Spleen (tissue), 7 donors: ENCODE data around the gene PAK4.

Source experiments
- CTCF ChIP-seq, 11 experiments: fragments of 200-600 bp in 7 of 11; fragments of 450-650 bp in 4 of 11; sonication (generic) in 4 of 11; IDR thresholded peaks in 8 of 11; conservative IDR thresholded peaks in 3 of 11; 1 replicate in 7 of 11; 2 replicates in 4 of 11; pipeline versions ENCODE4 v1.4.0 to v1.8.0; 2016 to 2021; ENCODE audit warnings: antibody characterized with exemption in 11 of 11, inconsistent platforms in 4 of 11, mild to moderate bottlenecking in 1 of 11
- POLR2A ChIP-seq, 3 donors: fragments of 450-650 bp; IDR thresholded peaks; one replicate each; pipeline ENCODE4 v1.5.1; 2017; ENCODE audit warnings: antibody characterized with exemption in 3 of 3, mild to moderate bottlenecking in 1 of 3
- donor health status: DM: no; HTN: no; CAD: no; lungs with moderate emphysema.
- donor health status: DM: no; HTN: no; CAD: no.
- donor health status: DM: no; HTN: no; CAD: no.

- TF ChIP-seq CTCF (IDR thresholded peaks at IDR 0.05 in 8 of 11, conservative IDR thresholded peaks at IDR 0.05 in 3 of 11): no peak
- no peak for TF ChIP-seq POLR2A (IDR thresholded peaks at IDR 0.05)
Observed at GRCh38 chr19:39130337-39131254, 5.0 kb downstream of the PAK4 start.
